ENCODE results near the gene SLC22A23. TPM values are rescaled to one million over a fixed set of nuclear protein-coding genes. Genes with fewer than 3 reads are reported as not detected.

The SLC22A23 gene
- total RNA-seq, 1 donor from 2014 or later, result 14.6 TPM

GRCh38 chr6:3269281-3269975, 187.4 kb downstream of the SLC22A23 start:
- H3K4me3 Mint-ChIP-seq, result no peak overlapping the region
- H3K27me3 Mint-ChIP-seq (ENCODE audit: low read depth), result no peaks in the 10 kb centered on the region
- TF ChIP-seq CTCF (conservative IDR thresholded peaks at IDR 0.05), result no peak
- H3K4me1 Mint-ChIP-seq, result peaks cover 5% of the 10 kb centered on the region
- DNase-seq (ENCODE audit: low read depth, low spot score), result no peak
- H3K9me3 Mint-ChIP-seq, result no peaks in the 10 kb centered on the region
- no peak overlapping the region for H3K27ac Mint-ChIP-seq (ENCODE audit: unreplicated experiment)
- peaks cover 21% of the 10 kb centered on the region for H3K36me3 Mint-ChIP-seq (ENCODE audit: low read depth)

GRCh38 chr6:3268680-3269079, 188.2 kb downstream of the SLC22A23 start:
- peaks cover 16% of the 10 kb centered on the region for H3K36me3 Mint-ChIP-seq (ENCODE audit: low read depth)
- H3K27ac Mint-ChIP-seq (ENCODE audit: unreplicated experiment), result no peak overlapping the region
- no peaks in the 10 kb centered on the region for H3K9me3 Mint-ChIP-seq
- H3K4me3 Mint-ChIP-seq, result no peak overlapping the region
- H3K4me1 Mint-ChIP-seq, result no peaks in the 10 kb centered on the region
- no peaks in the 10 kb centered on the region for H3K27me3 Mint-ChIP-seq (ENCODE audit: low read depth)
- no peak for TF ChIP-seq CTCF (conservative IDR thresholded peaks at IDR 0.05)
- DNase-seq (ENCODE audit: low read depth, low spot score), result no peak

- no peak for TF ChIP-seq CTCF (conservative IDR thresholded peaks at IDR 0.05)
- no peaks in the 10 kb centered on the region for H3K27me3 Mint-ChIP-seq (ENCODE audit: low read depth)
- DNase-seq (ENCODE audit: low read depth, low spot score), result no peak
- H3K4me3 Mint-ChIP-seq, result no peak overlapping the region
- H3K9me3 Mint-ChIP-seq, result no peaks in the 10 kb centered on the region
- peaks cover 16% of the 10 kb centered on the region for H3K36me3 Mint-ChIP-seq (ENCODE audit: low read depth)
- peaks cover 9% of the 10 kb centered on the region for H3K4me1 Mint-ChIP-seq
- no peak overlapping the region for H3K27ac Mint-ChIP-seq (ENCODE audit: unreplicated experiment)
Measured at GRCh38 chr6:3267162-3267561, 189.7 kb downstream of the SLC22A23 start.

- no peaks in the 10 kb centered on the region for H3K27me3 Mint-ChIP-seq (ENCODE audit: low read depth)
- no peak overlapping the region for H3K4me3 Mint-ChIP-seq
- H3K9me3 Mint-ChIP-seq, result no peaks in the 10 kb centered on the region
- H3K4me1 Mint-ChIP-seq, result peaks cover 17% of the 10 kb centered on the region
- no peak for DNase-seq (ENCODE audit: low read depth, low spot score)
- H3K36me3 Mint-ChIP-seq (ENCODE audit: low read depth), result peaks cover 11% of the 10 kb centered on the region
- no peak overlapping the region for H3K27ac Mint-ChIP-seq (ENCODE audit: unreplicated experiment)
- no peak for TF ChIP-seq CTCF (conservative IDR thresholded peaks at IDR 0.05)
Measured at GRCh38 chr6:3266170-3266569, 190.7 kb downstream of the SLC22A23 start.

- Mint-ChIP-seq H3K4me1 (peaks cover 22% of the 10 kb centered on the region), H3K4me3 (no peak overlapping the region), H3K36me3 (ENCODE audit: low read depth) (peaks cover 9% of the 10 kb centered on the region), H3K27ac (ENCODE audit: unreplicated experiment) (no peak overlapping the region), H3K9me3 (no peaks in the 10 kb centered on the region), H3K27me3 (ENCODE audit: low read depth) (no peaks in the 10 kb centered on the region)
- DNase-seq (ENCODE audit: low read depth, low spot score), result no peak
- no peak for TF ChIP-seq CTCF (conservative IDR thresholded peaks at IDR 0.05)
Measured at GRCh38 chr6:3265671-3266070, 191.2 kb downstream of the SLC22A23 start.
